ENCODE measurements around the gene SH3TC1. TPM values are rescaled to one million over a fixed set of nuclear protein-coding genes. Genes with fewer than 3 reads are reported as not detected.

SH3TC1 gene
- total RNA-seq, 1 donor from 2014 or later, result 23.2 TPM

GRCh38 chr4:8258552-8259212 lies 59.6 kb downstream of the SH3TC1 start:
- Mint-ChIP-seq H3K4me3 (no peak overlapping the region), H3K4me1 (peaks cover 37% of the 10 kb centered on the region), H3K36me3 (no peaks in the 10 kb centered on the region), H3K27ac (no peak overlapping the region), H3K9me3 (no peaks in the 10 kb centered on the region), H3K27me3 (ENCODE audit: low read depth) (no peaks in the 10 kb centered on the region)
- DNase-seq (ENCODE audit: low spot score in 2 of 2, unreplicated experiment in 2 of 2), result no peak
- TF ChIP-seq CTCF (IDR thresholded peaks at IDR 0.05; ENCODE audit: unreplicated experiment), result no peak

DNA sequence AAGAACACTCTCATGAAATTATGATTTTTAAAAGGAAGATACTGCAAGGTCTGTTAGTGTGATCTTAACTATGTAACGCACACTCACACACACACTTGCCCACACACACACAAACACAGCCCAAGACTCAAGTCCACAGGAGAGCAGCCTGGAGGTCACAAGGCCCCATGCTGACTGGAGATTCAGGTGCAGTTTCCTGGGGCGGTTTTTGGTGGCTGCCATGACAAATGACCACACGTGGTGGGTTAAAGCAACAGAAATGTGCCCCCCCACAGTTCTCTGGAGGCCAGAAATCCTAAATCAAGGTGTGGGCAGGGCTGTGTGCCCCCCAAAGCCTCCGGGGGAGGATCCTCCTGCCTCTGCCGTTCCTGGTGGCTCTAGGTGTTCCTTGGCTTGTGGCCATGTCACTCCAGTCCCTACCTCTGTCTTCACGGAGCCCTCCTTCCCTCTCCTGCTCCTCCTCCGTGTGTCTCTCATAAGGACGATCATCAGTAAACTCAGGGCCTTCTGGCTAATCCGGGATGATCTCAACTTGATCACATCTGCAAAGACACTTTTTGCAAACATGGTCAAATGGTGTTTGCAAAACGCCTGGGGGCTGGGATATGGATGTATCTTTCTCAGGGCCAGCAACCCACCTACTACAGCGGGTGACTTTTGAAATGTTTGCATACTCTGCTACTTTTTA lies 60.8 kb downstream of the SH3TC1 start:
- no peak for TF ChIP-seq CTCF (IDR thresholded peaks at IDR 0.05; ENCODE audit: unreplicated experiment)
- H3K27ac Mint-ChIP-seq, result peak overlapping the region; percentile 68
- no peaks in the 10 kb centered on the region for H3K9me3 Mint-ChIP-seq
- no peaks in the 10 kb centered on the region for H3K36me3 Mint-ChIP-seq
- no peaks in the 10 kb centered on the region for H3K27me3 Mint-ChIP-seq (ENCODE audit: low read depth)
- DNase-seq (ENCODE audit: low spot score in 2 of 2, unreplicated experiment in 2 of 2), result no peak
- no peak overlapping the region for H3K4me3 Mint-ChIP-seq
- H3K4me1 Mint-ChIP-seq, result peaks cover 34% of the 10 kb centered on the region

- H3K27ac Mint-ChIP-seq, result peak overlapping the region; percentile 56
- H3K4me1 Mint-ChIP-seq, result peaks cover 34% of the 10 kb centered on the region
- H3K9me3 Mint-ChIP-seq, result no peaks in the 10 kb centered on the region
- peak in 1 of 2 experiments; percentile 59 for DNase-seq (ENCODE audit: low spot score in 2 of 2, unreplicated experiment in 2 of 2)
- H3K27me3 Mint-ChIP-seq (ENCODE audit: low read depth), result no peaks in the 10 kb centered on the region
- TF ChIP-seq CTCF (IDR thresholded peaks at IDR 0.05; ENCODE audit: unreplicated experiment), result no peak
- H3K4me3 Mint-ChIP-seq, result no peak overlapping the region
- H3K36me3 Mint-ChIP-seq, result no peaks in the 10 kb centered on the region
These were observed 61.6 kb downstream of the SH3TC1 start for GRCh38 chr4:8260656-8261111.

DNA sequence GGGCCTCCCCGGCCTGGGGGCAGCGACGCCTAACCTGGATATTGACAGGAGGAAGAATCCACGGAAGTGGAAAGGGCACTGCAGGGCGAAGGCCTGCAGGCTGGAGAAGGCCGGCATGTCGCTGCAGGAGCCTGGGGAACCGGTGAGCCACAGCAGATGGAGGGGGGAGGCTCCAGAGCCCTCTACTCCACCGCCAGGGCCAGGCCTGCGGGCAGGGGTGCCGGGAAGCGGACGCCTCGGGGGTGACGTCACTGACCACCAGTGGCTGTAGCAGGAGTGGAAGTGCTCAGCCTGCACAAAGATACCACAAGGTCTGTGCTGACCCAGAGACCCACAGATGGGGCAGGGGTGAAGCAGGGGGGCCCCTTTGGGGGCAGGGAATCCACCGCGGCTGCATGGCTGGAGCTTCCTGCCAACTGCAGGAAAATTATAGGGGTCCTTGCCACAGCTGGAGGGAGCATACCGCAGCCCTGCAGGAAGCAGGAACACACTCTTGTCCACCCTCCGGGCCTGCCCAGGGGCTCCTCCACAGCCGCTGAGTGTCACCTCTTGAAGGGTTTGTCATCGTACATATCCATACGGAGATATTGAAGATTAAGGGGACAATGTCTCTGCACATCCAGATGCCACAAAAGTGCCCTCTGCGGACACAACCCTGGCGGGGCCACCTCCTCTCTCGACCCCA lies 62.9 kb downstream of the SH3TC1 start:
- no peak for TF ChIP-seq CTCF (IDR thresholded peaks at IDR 0.05; ENCODE audit: unreplicated experiment)
- Mint-ChIP-seq H3K9me3 (no peaks in the 10 kb centered on the region), H3K4me1 (peaks cover 39% of the 10 kb centered on the region), H3K27me3 (ENCODE audit: low read depth) (no peaks in the 10 kb centered on the region), H3K27ac (peak overlapping the region; percentile 56), H3K36me3 (no peaks in the 10 kb centered on the region), H3K4me3 (no peak overlapping the region)
- no peak for DNase-seq (ENCODE audit: low spot score in 2 of 2, unreplicated experiment in 2 of 2)

DNA sequence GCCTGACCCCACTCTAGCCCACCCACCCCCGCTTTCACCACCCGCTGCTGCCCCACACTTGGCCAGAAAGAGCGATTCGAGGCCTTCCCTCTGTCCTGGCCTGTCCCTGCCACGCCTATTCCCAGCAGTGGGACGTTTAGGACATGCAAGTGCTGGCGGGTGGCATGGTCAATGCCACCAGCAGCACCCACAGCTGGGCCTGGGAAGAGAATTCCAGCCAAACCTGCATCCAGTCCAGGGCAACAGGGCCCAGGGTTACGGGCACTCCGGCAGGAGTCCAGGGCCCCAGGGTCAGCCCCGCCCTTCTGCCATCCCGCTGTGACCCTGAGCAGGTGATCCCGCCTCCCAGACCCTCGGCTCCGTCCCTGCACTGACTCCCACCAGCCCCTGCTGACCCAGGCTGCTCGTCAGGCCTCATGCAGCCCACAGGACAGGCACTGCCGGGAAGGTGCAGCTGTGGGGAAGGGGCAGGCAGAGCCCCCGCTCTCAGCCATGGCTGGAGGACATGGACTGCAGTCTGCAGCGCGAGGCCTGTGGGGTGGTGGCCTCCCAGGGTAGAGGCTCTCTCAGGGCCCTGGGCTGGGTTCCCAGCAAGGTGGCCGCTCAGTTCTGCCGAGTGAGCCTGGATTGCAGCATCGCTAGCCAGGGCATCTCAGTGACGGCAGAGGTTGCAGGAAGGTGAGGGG lies 63.7 kb downstream of the SH3TC1 start:
- Mint-ChIP-seq H3K9me3 (no peaks in the 10 kb centered on the region), H3K4me3 (no peak overlapping the region), H3K4me1 (peaks cover 44% of the 10 kb centered on the region), H3K27ac (no peak overlapping the region), H3K36me3 (no peaks in the 10 kb centered on the region), H3K27me3 (ENCODE audit: low read depth) (no peaks in the 10 kb centered on the region)
- no peak for TF ChIP-seq CTCF (IDR thresholded peaks at IDR 0.05; ENCODE audit: unreplicated experiment)
- DNase-seq (ENCODE audit: low spot score in 2 of 2, unreplicated experiment in 2 of 2), result no peak
